Measurements from ENCODE around the gene LYPD6B. TPM values are rescaled to one million over a fixed set of nuclear protein-coding genes. Genes with fewer than 3 reads are reported as not detected.

Gene LYPD6B
- total and polyA plus RNA-seq, 10 of the 15 experiments (the other 5 are each of a cell fraction or from before 2014, with no cell fraction given) = 1.0 to 6.6 (median 4.0) TPM

DNA sequence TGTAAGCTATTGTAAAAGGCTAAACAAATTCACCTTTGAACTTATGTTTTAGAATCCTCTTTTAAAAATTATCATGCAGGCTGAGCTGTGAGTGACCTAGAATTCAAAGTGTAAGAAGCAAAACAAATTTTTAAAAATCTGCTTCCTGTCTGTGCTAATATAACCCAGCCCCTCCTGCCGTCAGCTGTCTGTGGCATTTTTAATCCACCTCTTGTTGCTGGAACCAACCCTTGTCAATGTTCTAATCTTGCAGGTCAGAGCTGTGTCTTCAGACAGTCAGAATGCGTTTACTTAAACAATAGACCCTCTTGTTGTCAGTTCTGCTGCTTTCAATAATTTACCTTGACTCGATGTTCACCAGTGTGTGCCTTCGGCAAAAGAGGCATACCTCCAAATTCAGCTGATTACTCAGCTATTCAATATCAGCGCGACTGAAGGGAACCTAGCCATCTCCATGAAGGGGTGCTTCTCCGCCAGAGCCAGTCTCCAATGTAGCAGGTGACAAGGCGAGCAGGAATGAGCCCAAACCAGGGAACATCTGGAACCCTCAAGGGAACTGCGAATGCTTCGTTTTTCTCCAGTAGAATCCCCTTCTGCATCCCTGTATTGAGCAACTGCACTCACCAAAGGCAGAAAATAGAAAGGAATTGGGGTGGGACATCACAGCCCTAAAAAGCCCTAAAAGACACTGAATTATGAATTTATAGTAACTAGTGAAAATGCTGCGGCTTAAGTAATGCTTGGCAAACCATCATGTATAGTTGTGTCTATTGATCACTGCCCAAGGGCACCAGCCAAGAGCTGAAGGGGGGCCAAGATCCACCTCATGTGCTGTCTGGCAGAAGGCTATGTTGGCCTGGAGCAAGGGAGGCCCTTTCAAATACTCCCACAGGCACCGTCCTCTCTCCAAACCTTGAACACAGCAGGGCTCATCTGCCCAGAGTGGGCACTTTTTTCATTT lies 62.5 kb downstream of the LYPD6B start (continued):
- TF ChIP-seq, protein P1, sequence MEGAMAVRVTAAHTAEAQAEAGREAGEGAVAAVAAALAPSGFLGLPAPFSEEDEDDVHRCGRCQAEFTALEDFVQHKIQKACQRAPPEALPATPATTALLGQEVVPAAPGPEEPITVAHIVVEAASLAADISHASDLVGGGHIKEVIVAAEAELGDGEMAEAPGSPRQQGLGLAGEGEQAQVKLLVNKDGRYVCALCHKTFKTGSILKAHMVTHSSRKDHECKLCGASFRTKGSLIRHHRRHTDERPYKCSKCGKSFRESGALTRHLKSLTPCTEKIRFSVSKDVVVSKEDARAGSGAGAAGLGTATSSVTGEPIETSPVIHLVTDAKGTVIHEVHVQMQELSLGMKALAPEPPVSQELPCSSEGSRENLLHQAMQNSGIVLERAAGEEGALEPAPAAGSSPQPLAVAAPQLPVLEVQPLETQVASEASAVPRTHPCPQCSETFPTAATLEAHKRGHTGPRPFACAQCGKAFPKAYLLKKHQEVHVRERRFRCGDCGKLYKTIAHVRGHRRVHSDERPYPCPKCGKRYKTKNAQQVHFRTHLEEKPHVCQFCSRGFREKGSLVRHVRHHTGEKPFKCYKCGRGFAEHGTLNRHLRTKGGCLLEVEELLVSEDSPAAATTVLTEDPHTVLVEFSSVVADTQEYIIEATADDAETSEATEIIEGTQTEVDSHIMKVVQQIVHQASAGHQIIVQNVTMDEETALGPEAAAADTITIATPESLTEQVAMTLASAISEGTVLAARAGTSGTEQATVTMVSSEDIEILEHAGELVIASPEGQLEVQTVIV (IDR thresholded peaks at IDR 0.05; ENCODE audit: borderline replicate concordance, partially characterized antibody) = no peak
- no peak for TF ChIP-seq BACH1 (IDR thresholded peaks at IDR 0.05; ENCODE audit: borderline replicate concordance)
- TF ChIP-seq DPF2 (IDR thresholded peaks at IDR 0.05) = no peak

DNA sequence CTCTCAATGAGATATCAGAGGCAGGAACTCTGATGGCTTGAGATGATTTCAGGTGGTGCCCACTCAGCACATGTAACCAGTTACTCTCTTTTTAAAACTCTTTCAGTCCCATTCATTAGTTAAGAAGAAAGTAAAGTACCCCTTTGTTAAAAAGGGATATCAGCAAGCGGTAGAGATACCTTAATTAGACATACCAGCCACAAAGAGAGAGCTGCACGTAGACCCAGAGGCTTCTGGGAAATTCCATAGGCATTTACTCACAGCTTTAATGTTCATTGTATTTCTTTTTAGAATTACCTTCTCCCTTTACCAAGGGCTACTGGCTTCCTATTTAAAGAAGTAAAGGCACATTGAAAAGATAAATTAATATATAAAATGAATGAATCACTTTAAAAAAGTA lies 63.3 kb downstream of the LYPD6B start:
- CTCF ChIA-PET = no interaction called here

More for the DNA sequence above, 63.3 kb downstream of the LYPD6B start:
- no peak overlapping the region for H3K4me3 ChIP-seq
- DNase-seq (ENCODE audit: low read depth, low spot score) (no peak), FAIRE-seq (no peak), ATAC-seq (no peak)
- ChIA-PET POLR2A (no interaction called here), RAD21 (ENCODE audit: unreplicated experiment) (no interaction called here), SMC1A (ENCODE audit: uncharacterized antibody, unreplicated experiment) (no interaction called here)
- no peaks in the 10 kb centered on the region for H4K20me1 ChIP-seq (ENCODE audit: control insufficient read depth, insufficient read depth)
- H3K36me3 ChIP-seq (ENCODE audit: control insufficient read depth in 2 of 2, insufficient read depth in 2 of 2, low read length in 1 of 2) = no peaks in the 10 kb centered on the region
- no peaks in the 10 kb centered on the region; the same call in 2 of the 3 replicates for H3K9me3 ChIP-seq (replicated peaks; ENCODE audit: control insufficient read depth, insufficient read depth, low read length)
- intact Hi-C loops (cut with micrococcal nuclease; ENCODE audit: unreplicated experiment) = no loop called here
- H3K27ac ChIP-seq (ENCODE audit: control insufficient read depth, insufficient read depth) = no peak overlapping the region
- TF ChIP-seq RBBP5 (conservative IDR thresholded peaks at IDR 0.05) = no peak
- TF ChIP-seq, protein P2, sequence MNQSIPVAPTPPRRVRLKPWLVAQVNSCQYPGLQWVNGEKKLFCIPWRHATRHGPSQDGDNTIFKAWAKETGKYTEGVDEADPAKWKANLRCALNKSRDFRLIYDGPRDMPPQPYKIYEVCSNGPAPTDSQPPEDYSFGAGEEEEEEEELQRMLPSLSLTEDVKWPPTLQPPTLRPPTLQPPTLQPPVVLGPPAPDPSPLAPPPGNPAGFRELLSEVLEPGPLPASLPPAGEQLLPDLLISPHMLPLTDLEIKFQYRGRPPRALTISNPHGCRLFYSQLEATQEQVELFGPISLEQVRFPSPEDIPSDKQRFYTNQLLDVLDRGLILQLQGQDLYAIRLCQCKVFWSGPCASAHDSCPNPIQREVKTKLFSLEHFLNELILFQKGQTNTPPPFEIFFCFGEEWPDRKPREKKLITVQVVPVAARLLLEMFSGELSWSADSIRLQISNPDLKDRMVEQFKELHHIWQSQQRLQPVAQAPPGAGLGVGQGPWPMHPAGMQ (IDR thresholded peaks at IDR 0.05; ENCODE audit: borderline replicate concordance) = no peak
- TF ChIP-seq, protein P3, sequence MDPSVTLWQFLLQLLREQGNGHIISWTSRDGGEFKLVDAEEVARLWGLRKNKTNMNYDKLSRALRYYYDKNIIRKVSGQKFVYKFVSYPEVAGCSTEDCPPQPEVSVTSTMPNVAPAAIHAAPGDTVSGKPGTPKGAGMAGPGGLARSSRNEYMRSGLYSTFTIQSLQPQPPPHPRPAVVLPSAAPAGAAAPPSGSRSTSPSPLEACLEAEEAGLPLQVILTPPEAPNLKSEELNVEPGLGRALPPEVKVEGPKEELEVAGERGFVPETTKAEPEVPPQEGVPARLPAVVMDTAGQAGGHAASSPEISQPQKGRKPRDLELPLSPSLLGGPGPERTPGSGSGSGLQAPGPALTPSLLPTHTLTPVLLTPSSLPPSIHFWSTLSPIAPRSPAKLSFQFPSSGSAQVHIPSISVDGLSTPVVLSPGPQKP (IDR thresholded peaks at IDR 0.05; ENCODE audit: low read depth, low read length) = no peak
- TF ChIP-seq EZH2 (IDR thresholded peaks at IDR 0.05; ENCODE audit: borderline replicate concordance, control insufficient read depth, low read depth, low read length) = no peak
- no peak for TF ChIP-seq ZNF384 (IDR thresholded peaks at IDR 0.05; ENCODE audit: borderline replicate concordance, low read depth, low read length)
- TF ChIP-seq NFXL1 (IDR thresholded peaks at IDR 0.05; ENCODE audit: borderline replicate concordance) = no peak
- TF ChIP-seq, protein P4, sequence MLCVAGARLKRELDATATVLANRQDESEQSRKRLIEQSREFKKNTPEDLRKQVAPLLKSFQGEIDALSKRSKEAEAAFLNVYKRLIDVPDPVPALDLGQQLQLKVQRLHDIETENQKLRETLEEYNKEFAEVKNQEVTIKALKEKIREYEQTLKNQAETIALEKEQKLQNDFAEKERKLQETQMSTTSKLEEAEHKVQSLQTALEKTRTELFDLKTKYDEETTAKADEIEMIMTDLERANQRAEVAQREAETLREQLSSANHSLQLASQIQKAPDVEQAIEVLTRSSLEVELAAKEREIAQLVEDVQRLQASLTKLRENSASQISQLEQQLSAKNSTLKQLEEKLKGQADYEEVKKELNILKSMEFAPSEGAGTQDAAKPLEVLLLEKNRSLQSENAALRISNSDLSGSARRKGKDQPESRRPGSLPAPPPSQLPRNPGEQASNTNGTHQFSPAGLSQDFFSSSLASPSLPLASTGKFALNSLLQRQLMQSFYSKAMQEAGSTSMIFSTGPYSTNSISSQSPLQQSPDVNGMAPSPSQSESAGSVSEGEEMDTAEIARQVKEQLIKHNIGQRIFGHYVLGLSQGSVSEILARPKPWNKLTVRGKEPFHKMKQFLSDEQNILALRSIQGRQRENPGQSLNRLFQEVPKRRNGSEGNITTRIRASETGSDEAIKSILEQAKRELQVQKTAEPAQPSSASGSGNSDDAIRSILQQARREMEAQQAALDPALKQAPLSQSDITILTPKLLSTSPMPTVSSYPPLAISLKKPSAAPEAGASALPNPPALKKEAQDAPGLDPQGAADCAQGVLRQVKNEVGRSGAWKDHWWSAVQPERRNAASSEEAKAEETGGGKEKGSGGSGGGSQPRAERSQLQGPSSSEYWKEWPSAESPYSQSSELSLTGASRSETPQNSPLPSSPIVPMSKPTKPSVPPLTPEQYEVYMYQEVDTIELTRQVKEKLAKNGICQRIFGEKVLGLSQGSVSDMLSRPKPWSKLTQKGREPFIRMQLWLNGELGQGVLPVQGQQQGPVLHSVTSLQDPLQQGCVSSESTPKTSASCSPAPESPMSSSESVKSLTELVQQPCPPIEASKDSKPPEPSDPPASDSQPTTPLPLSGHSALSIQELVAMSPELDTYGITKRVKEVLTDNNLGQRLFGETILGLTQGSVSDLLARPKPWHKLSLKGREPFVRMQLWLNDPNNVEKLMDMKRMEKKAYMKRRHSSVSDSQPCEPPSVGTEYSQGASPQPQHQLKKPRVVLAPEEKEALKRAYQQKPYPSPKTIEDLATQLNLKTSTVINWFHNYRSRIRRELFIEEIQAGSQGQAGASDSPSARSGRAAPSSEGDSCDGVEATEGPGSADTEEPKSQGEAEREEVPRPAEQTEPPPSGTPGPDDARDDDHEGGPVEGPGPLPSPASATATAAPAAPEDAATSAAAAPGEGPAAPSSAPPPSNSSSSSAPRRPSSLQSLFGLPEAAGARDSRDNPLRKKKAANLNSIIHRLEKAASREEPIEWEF (IDR thresholded peaks at IDR 0.05; ENCODE audit: insufficient replicate concordance, low read depth, low read length) = no peak
- no peak for TF ChIP-seq RAD51 (IDR thresholded peaks at IDR 0.05)
- no peaks in the 10 kb centered on the region for H3K79me2 ChIP-seq (ENCODE audit: control insufficient read depth, insufficient read depth, low read length)
- no peak overlapping the region for H3K9ac ChIP-seq (ENCODE audit: control insufficient read depth, insufficient read depth, low read length)
- H2AFZ ChIP-seq (ENCODE audit: control insufficient read depth, low read depth, low read length) = no peak overlapping the region
- WGBS (ENCODE audit: insufficient coverage, insufficient replicate concordance, low lambda C conversion rate, missing lambda C conversion rate) = 35% methylated on average over 2 of the region's 2 CpGs
- H3K27me3 ChIP-seq (replicated peaks in 1 of 2; ENCODE audit: control insufficient read depth in 2 of 2, insufficient read depth in 2 of 2, low read length in 1 of 2) = no peaks in the 10 kb centered on the region
- no peaks in the 10 kb centered on the region for H3K4me1 ChIP-seq (ENCODE audit: control insufficient read depth, insufficient read depth, low read length)
- no peak overlapping the region for H3K4me2 ChIP-seq (ENCODE audit: control insufficient read depth, insufficient read depth)
- BruUV-seq (replicated peaks) = no TSS peak
- in situ Hi-C loops (cut with MboI) = no loop called here
